Activated T-helper 2 cell treated with anti-CD3 and anti-CD28 coated beads, Interferon-gamma antibody, Interleukin-2, Interleukin-4, amounts not matched to agents 10 μg/mL and 5 μg/mL and 100 μg/mL, durations not matched to agents 14 hours and 24 hours and 36 hours (primary cell): ENCODE results near the gene SERINC3. TPM values are rescaled to one million over a fixed set of nuclear protein-coding genes. Genes with fewer than 3 reads are reported as not detected.

ENCODE experiments used
- DNase-seq: peaks from one replicate; pipeline ENCODE4 v3.0.0; 2021; ENCODE audit warnings: low spot score
- H3K27ac Mint-ChIP-seq: one replicate; pipeline ENCODE4 v1.8.0; 2021; ENCODE audit warnings: mixed read lengths
- H3K27me3 Mint-ChIP-seq: one replicate; pipeline ENCODE4 v1.8.0; 2021; ENCODE audit warnings: low read depth, mixed read lengths
- H3K36me3 Mint-ChIP-seq: one replicate; pipeline ENCODE4 v1.8.0; 2021; ENCODE audit warnings: low read depth, mixed read lengths
- H3K4me1 Mint-ChIP-seq: one replicate; pipeline ENCODE4 v1.8.0; 2021; ENCODE audit warnings: low read depth, mixed read lengths
- H3K4me3 Mint-ChIP-seq: one replicate; pipeline ENCODE4 v1.8.0; 2021; ENCODE audit warnings: low read depth, mild to moderate bottlenecking, moderate library complexity, mixed read lengths
- H3K9me3 Mint-ChIP-seq: one replicate; pipeline ENCODE4 v1.8.0; 2021; ENCODE audit warnings: mixed read lengths
- intact Hi-C: fragments of 100-400 bp; cut with micrococcal nuclease; formaldehyde crosslinking; loops from one replicate; pipeline ENCODE4 v1.15.1; 2023
- total RNA-seq: library from RNA; stranded (reverse); gene quantifications from 2 replicates; pipeline ENCODE4 v1.2.3, GENCODE V29; 2022

Gene SERINC3
- total RNA-seq, 1 donor from 2014 or later = 51.2 TPM

DNA sequence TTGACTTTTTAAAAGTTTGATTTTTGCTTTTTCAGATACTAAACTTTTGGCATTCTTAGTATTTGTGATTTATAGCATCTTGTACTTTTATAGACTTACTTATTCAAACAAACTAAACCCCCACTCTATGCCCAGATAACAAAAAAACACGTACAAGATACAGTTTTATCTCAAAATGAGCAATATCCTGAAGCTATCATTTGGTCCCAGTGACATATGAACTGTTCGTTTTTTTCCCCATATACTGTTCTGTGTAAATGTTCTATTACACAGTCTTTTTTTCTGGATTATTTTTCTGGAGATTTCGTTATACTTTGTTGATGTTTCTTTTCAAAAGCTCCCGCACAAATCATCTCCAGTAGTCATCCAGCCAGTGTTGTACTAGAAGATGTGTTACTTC is 27.3 kb upstream of the SERINC3 start:
- H3K9me3 Mint-ChIP-seq = no peaks in the 10 kb centered on the region
- peaks cover 8% of the 10 kb centered on the region for H3K27me3 Mint-ChIP-seq
- no peak overlapping the region for H3K27ac Mint-ChIP-seq
- intact Hi-C loops = no loop called here
- no peak for DNase-seq
- H3K36me3 Mint-ChIP-seq = no peaks in the 10 kb centered on the region
- no peak overlapping the region for H3K4me3 Mint-ChIP-seq
- H3K4me1 Mint-ChIP-seq = peaks cover 15% of the 10 kb centered on the region

DNA sequence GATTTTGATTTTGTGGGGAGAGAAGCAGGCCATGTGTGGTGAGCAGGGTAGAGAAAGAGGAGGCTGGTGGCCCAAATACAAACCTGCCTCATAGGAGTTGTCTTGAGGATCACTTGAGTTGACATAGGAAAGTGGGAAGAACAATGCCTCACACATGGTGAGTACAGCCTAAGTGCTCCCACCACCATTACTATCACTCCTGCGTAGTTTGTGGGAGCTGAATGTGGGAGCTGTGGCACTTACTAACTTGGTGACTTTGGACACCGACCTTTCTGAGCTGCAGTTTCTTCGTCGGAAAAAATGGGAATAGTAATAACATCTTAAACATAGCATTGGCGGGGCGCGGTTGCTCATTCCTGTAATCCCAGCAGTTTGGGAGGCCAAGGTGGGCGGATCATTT is 25.5 kb upstream of the SERINC3 start:
- Mint-ChIP-seq H3K36me3 (no peaks in the 10 kb centered on the region), H3K27me3 (peaks cover 8% of the 10 kb centered on the region), H3K4me1 (peaks cover under 1% of the 10 kb centered on the region), H3K27ac (no peak overlapping the region), H3K4me3 (no peak overlapping the region), H3K9me3 (no peaks in the 10 kb centered on the region)
- DNase-seq = no peak
- intact Hi-C loops = no loop called here

DNA sequence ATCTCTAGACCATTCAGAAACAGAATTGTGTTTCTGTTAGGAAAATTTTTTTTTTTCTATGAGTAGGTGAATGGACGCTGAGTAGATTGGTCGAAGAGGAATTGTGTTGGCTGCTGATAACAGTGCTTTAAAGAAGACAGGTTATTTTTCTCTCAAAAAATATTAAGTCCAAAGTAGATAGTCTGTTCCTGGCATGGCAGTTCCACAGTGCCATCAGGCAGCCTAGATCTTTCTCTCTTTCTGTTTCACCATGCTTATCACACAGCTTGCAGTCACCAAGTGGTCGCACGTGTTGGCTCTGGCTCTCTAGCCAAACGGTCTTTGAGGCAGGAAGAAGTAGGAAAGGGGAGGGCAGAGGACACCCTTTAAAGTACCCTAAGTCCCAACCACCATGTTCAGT is 22.4 kb upstream of the SERINC3 start:
- peaks cover 7% of the 10 kb centered on the region for H3K27me3 Mint-ChIP-seq
- DNase-seq = no peak
- no peak overlapping the region for H3K4me3 Mint-ChIP-seq
- intact Hi-C loops = no loop called here
- H3K36me3 Mint-ChIP-seq = no peaks in the 10 kb centered on the region
- no peaks in the 10 kb centered on the region for H3K9me3 Mint-ChIP-seq
- no peaks in the 10 kb centered on the region for H3K4me1 Mint-ChIP-seq
- H3K27ac Mint-ChIP-seq = no peak overlapping the region

DNA sequence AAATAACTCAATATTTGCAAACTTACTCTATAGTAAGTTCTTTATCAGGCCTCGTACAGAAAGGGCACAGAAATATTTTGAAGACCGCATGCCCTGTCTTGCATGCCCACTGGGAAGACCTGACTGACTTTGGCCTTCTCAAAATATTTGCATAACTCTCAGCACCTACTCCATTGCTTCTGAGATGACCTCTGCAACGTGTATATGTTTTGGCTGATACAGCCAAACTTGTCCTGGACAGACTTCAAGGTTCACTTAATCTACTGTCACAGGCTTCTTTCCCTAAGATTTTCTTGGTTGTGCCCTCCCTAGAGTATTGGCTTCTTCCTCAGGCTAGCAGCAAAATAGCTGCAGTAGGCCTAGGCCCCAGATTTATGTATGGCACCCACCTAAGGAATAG is 21.5 kb upstream of the SERINC3 start:
- no peaks in the 10 kb centered on the region for H3K9me3 Mint-ChIP-seq
- DNase-seq = no peak
- no peak overlapping the region for H3K4me3 Mint-ChIP-seq
- H3K36me3 Mint-ChIP-seq = no peaks in the 10 kb centered on the region
- intact Hi-C loops = no loop called here
- H3K27ac Mint-ChIP-seq = no peak overlapping the region
- peaks cover 2% of the 10 kb centered on the region for H3K4me1 Mint-ChIP-seq
- peaks cover 6% of the 10 kb centered on the region for H3K27me3 Mint-ChIP-seq

DNA sequence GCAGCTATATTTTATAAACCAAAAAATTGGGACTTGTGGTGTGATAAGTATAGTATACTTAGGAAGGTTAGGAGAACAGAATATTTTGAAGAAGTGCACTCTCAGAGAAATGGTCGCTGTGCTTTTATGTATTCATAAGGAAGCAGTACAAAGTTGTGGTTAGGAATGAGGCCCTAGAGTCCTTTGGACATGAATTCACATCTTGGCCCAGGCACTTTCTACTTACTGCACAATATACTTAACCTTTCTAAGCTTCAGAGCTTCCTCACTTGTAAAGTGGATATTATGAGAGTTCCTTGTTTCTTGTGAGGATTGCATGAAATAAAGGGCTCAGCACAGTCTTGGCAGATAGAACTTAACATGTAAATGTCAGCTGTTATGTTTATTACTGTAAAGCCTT is 21.0 kb upstream of the SERINC3 start:
- intact Hi-C loops = no loop called here
- Mint-ChIP-seq H3K36me3 (no peaks in the 10 kb centered on the region), H3K9me3 (no peaks in the 10 kb centered on the region)

DNA sequence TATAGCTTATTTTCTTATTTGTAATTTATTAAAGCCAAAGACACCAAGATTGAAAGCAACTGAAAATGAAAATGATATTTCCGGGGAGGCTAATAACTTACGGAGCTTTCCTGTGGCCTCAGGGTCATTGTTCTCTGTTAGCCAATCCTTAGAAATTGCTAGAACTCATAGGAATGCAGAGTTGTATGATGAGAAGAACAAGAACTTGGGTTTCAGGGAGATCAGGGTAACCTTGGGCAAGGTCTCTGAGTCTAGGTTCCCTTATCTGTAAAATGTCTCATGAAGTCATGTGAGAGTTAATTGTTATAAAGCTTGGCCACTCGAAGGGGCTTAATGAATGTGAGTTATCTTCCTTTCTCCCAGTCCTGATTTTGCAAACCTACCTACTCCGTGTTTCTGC is 20.1 kb upstream of the SERINC3 start:
- H3K9me3 Mint-ChIP-seq = no peaks in the 10 kb centered on the region
- intact Hi-C loops = no loop called here
- peaks cover 2% of the 10 kb centered on the region for H3K27me3 Mint-ChIP-seq
- no peak for DNase-seq
- no peak overlapping the region for H3K4me3 Mint-ChIP-seq
- H3K4me1 Mint-ChIP-seq = peaks cover 3% of the 10 kb centered on the region
- H3K36me3 Mint-ChIP-seq = no peaks in the 10 kb centered on the region
- H3K27ac Mint-ChIP-seq = no peak overlapping the region

More for the DNA sequence above, 21.0 kb upstream of the SERINC3 start:
- H3K27me3 Mint-ChIP-seq = peaks cover 6% of the 10 kb centered on the region
- peaks cover 3% of the 10 kb centered on the region for H3K4me1 Mint-ChIP-seq
- DNase-seq = no peak
- H3K4me3 Mint-ChIP-seq = no peak overlapping the region
- no peak overlapping the region for H3K27ac Mint-ChIP-seq

DNA sequence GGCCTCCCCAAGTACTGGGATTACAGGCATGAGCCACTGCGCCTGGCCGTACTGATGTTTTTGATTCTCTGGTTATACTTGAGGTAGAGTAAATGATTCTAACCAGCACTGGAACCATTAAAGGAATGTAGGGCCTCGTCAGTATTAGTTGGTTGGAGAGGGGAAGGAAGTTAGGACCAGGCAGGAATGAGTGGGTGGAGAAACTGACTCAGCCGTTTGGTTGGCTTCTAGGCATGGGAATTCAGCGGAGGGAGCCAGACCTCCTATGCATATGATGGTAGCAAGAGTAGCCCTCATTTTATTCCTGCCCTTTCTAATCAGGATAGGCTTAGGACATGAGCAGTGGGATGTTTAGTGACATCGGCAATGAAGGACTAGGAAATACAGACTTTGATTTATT is 19.0 kb upstream of the SERINC3 start:
- no peaks in the 10 kb centered on the region for H3K36me3 Mint-ChIP-seq
- H3K27me3 Mint-ChIP-seq = peaks cover 9% of the 10 kb centered on the region
- H3K4me1 Mint-ChIP-seq = peaks cover 5% of the 10 kb centered on the region
- H3K4me3 Mint-ChIP-seq = no peak overlapping the region
- no peaks in the 10 kb centered on the region for H3K9me3 Mint-ChIP-seq
- intact Hi-C loops = no loop called here
- no peak for DNase-seq
- no peak overlapping the region for H3K27ac Mint-ChIP-seq

DNA sequence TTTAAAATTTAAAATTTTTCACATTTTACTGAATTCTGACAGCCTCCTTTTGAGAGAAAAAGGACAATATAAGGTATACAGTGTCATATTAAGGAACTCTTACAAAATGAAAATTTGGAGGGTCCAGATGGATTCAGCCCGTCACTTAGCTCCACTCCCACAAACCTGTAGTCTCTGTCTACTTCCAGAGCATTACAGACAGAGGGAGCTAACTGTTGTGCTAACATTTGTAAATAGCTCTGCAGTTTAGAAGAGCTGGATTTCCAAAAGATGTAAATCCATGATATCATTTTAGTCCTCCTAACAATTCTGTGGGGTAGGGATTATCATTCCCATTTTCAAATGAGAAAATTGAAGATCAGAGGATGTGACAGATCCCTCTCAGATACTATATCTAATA is 16.1 kb upstream of the SERINC3 start:
- intact Hi-C loops = no loop called here
- Mint-ChIP-seq H3K27ac (no peak overlapping the region), H3K4me3 (no peak overlapping the region), H3K27me3 (peaks cover 9% of the 10 kb centered on the region), H3K9me3 (no peaks in the 10 kb centered on the region), H3K4me1 (peaks cover 5% of the 10 kb centered on the region), H3K36me3 (no peaks in the 10 kb centered on the region)
- no peak for DNase-seq

DNA sequence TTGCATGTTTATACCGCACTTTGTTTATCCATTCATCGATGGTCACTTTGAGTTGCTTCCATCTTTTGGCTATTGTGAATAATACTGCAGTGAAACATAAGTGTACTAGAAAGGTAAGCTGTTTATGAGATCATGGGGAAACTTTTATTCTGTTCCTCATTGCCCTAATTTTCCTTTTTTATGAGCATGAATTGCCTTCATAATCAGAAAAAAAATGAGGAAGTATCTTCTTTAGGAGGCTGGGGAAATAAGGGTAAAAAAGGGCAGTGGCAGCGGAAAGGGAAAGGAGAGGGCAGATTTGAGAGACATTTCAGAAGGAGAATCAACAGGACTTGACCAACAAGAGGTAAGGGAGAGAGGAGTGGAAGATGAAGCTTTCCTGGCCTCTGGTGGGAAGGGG is 14.3 kb upstream of the SERINC3 start:
- Mint-ChIP-seq H3K9me3 (no peaks in the 10 kb centered on the region), H3K4me1 (peaks cover 5% of the 10 kb centered on the region), H3K27me3 (peaks cover 9% of the 10 kb centered on the region), H3K36me3 (no peaks in the 10 kb centered on the region), H3K4me3 (no peak overlapping the region), H3K27ac (no peak overlapping the region)
- intact Hi-C loops = no loop called here
- no peak for DNase-seq

DNA sequence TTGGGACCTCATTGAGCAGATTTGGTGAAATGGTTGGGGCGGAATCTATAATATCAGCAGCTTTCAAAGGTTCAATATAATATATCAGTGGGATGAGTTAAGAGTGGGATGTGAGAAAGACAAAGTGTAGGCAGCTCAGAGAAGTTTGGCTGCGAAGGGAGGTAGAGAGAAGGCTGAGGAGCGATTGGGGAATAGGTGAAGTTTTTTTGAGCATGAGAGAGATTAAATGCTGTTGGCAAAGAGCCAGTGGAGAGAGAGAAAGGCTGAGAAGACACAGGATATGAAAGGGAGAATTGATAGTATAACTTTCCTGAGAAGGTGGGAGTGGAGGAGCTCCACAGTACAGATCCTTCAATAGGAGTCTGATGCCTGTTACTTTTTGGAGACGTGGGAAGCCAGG is 12.1 kb upstream of the SERINC3 start:
- Mint-ChIP-seq H3K27me3 (peaks cover 9% of the 10 kb centered on the region), H3K36me3 (no peaks in the 10 kb centered on the region), H3K9me3 (no peaks in the 10 kb centered on the region), H3K27ac (no peak overlapping the region), H3K4me1 (peaks cover 5% of the 10 kb centered on the region), H3K4me3 (no peak overlapping the region)
- intact Hi-C loops = loop anchor here (5.0 kb wide), 1 partner anchor 38 kb away; no protein-coding TSS in a partner anchor
- DNase-seq = no peak

DNA sequence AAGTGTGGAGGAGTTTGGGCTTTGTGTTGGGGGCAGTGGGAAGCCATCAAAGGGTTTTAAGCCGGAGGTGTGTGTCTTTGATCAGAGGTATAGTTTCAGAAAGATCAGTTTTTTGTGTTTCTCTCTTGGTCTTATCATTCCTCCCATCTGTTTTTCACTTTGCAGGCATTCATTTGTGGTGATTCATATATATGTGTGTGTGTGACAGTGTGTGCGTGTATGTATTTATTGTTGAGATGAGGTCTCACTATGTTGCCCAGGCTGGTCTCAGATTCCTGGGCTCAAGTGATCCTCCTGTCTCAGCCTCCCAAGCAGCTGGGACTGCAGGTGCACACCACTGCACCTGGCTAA is 11.1 kb upstream of the SERINC3 start:
- Mint-ChIP-seq H3K4me1 (peaks cover 2% of the 10 kb centered on the region), H3K4me3 (no peak overlapping the region), H3K36me3 (no peaks in the 10 kb centered on the region), H3K9me3 (no peaks in the 10 kb centered on the region), H3K27ac (no peak overlapping the region), H3K27me3 (peaks cover 7% of the 10 kb centered on the region)
- DNase-seq = no peak
- intact Hi-C loops = loop anchor here (5.0 kb wide), 1 partner anchor 39 kb away; no protein-coding TSS in a partner anchor

DNA sequence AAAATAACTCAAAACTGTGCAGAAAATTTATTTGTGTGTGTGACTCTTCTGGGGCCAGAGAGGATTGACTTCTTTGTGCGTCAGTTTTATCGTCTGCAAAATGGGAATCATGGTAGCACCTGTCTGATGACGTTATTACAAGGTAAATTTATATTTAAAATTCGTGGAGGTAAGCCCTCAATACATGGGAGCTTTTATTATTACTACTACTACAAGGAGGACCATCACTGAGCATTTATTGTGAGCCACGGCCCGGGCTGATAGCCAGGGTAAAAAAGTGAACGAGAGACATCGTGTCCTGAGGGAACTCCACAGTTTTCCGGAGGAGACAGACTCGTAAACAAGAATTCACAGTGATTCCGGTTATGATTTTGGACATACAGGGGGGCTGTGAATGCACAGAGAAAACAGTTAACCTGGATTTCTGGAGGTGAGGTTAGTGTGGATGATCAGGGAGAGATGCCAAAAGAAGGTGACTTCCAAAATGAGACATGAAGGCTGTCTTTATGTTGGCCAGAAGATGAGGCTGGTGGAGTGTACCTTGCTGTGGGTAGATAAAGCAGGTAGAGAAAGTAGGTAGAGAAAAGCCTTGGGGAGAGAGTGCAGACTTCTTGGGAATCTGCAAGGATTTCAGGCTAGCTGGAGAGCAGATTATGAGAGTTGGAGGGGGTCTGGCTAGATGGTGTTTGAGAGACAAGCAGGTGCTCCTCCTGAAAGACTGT is 10.6 kb upstream of the SERINC3 start:
- DNase-seq = no peak
- H3K36me3 Mint-ChIP-seq = no peaks in the 10 kb centered on the region
- H3K4me1 Mint-ChIP-seq = peaks cover 2% of the 10 kb centered on the region
- peaks cover 7% of the 10 kb centered on the region for H3K27me3 Mint-ChIP-seq
- H3K27ac Mint-ChIP-seq = no peak overlapping the region
- no peak overlapping the region for H3K4me3 Mint-ChIP-seq
- no peaks in the 10 kb centered on the region for H3K9me3 Mint-ChIP-seq
- intact Hi-C loops = loop anchor here (5.0 kb wide), 1 partner anchor 40 kb away; no protein-coding TSS in a partner anchor

DNA sequence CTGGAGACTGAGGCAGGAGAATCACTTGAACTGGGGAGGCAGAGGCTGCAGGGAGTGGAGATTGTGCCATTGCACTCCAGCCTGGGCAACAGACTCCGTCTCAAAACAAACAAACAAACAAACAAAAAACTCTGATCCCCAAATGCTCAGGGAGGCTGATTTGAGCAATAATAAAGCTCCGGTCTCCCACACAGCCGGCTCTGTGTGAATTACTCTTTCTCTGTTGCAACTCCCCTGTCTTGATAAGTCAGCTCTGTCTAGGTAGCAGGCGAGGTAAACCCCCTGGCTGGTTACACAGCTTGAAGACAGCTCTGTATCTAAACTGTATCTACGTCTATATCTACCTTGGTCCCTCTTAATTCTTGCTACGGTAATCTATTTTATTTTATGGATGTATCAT is 6.4 kb upstream of the SERINC3 start:
- Mint-ChIP-seq H3K4me1 (no peaks in the 10 kb centered on the region), H3K27me3 (no peaks in the 10 kb centered on the region), H3K9me3 (no peaks in the 10 kb centered on the region), H3K36me3 (no peaks in the 10 kb centered on the region), H3K4me3 (no peak overlapping the region), H3K27ac (no peak overlapping the region)
- intact Hi-C loops = no loop called here
- no peak for DNase-seq
